NOMO-1 treated with DMSO at 0.1 percent for 48 hours (cell line): ENCODE data around the gene HNRNPK.
A peak's percentile ranks its signal among the peaks of the same experiment; 100 is the strongest.
"Not testable (repeated sequence)": the region's sequence is repeated elsewhere in the genome, so short reads cannot be mapped to it uniquely, and the experiment has no call there.

ENCODE experiments used
- DNase-seq: peaks from one replicate; lab custom pipeline; 2025; ENCODE audit not compliant: unreplicated experiment; lab: John Stamatoyannopoulos, UW

Gene HNRNPK

DNA sequence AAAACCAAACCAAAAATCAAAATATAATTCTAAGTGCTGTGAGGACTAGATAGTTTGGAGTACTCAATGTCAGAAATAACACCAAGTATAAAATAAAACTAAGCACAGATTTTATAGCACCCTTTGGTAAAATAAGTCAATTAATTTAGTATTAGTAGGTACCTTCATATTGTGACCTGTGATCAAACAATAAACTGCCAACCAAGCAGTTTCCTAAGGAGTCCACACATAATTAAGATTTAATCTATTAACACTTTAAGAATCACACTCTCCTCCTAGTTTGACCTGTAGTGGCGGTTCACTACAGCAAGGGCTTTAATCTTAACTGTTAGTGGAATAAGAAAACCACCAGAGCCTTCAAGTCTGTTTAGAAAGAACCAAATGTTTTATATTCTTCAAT lies 2.8 kb downstream of the HNRNPK start:
- no peak for DNase-seq

DNA sequence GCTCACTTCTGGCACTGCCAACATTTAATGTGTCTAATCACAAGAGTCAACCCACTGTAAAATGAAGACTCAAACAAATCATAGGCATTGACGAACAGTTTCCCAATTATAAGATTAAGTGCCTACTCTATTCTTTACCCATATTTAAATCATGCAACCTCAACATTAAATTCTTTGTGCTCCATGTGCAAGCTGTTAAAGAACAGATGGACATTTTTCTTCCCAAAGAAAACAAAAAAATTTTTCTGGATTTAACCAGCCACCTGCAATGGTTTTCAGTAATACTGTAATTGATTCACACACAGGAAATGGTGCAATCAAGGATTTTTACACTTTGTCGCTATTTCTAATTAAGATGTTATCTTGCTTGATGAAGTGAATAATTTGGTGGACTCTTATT lies 3.6 kb downstream of the HNRNPK start:
- DNase-seq, result no peak

DNA sequence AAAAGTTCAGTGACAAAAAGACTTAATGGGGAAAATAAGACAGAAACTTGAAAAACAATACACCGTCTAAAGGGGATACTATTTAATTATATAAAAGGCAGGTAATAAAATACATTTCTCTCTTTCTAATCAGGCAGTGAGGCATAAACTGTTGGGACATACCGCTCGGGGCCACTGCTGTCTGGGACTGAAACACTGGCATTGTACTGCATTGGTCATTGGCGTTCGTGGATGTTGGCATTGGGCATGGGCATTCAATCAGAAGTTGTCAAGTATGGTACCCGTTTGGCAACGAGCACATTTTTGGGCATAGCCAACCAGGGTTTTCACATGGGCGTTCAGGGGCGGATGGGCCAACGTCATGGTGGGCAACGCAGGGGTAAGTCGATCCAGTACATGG lies 4.7 kb downstream of the HNRNPK start:
- DNase-seq, result no peak

DNA sequence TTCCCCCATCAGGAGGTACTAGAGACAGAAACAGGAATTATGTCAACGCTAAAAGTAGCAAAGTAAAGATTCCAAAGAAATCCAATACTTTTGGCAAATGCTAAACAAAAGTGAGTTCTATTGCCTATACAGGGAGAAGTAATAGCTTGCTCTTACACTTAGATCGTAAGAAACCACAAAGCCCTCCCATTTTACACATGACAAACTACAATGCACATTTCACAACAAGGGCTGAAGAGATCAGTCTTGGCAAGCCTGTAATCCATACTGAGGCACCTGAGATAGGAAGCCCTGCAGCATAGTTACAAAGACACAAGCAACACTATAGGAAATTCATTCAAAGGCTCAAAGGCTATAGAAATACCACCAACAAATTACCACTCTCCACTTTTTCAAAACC lies 7.7 kb downstream of the HNRNPK start:
- DNase-seq, result no peak

DNA sequence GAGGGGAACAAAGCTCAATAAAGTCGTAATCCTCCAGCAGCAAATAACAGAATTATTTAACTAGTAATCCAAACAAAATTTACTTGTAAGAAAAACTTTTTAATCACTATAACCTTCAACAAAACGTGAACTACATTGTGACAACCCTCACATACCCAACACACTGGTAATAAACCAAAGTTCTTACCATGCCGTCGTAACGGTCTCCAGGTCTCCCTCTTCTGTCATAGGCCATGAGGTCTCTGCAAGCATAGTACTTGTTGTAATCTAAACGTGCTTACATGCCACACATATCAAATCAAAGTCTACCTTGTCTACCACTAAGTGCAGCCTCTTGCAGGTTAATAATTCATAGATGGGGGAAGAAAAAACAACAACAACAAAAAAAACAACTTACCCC lies 8.5 kb downstream of the HNRNPK start:
- no peak for DNase-seq

DNA sequence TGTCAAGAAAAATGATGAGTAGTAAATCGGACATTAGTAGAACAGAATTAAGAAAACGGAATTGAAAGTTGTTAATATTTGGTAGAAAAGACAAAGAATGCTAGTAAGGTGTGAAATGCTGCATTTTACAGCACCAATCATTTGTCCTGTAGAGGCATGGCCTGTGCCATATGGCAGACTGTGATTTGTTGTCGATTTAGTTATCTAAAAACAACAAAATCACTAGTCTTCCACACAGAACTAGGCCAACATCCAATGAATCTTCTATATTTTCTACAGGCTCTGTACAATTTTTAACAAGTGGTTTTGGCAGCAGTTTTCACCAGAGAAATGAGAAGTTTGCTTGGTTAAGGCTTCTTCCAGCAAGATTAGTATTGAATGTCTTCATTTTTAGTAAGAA lies 10.4 kb downstream of the HNRNPK start:
- no peak for DNase-seq

DNA sequence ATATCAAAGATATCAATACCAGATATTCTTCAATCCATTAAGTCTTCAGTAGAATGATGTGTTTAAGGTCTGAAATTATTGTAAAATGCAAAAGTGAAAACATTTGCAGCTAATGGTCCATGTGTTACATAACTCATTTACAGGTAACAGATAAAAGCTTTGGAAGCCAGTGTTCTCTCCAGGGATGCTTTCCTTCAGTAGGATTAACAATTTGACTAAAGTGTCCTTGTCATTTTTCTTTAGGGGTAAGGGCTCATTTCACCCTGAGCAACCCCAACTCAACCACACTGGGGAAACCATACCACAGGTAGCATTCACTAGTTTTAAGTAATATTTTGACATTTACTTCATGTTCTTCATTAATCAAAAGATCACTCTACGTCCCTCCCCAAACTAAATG lies 12.9 kb downstream of the HNRNPK start:
- no peak for DNase-seq

DNA sequence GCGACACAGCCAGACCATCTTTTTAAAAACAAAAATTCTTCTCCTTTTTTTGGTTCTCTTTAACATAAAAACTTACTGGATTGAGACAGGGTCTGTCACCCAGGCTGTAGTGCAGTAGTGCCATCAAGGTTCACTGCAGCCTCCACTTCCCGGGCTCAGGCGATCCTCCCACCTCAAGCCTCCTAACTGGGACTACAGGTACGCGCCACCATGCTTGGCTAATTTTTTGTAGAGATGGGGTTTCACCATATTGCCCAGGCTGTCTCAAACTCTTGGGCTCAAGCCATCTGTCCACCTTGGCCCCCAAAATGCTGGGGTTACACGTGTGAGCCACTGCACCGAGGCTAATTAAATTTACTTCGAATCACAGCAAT lies 13.8 kb downstream of the HNRNPK start:
- DNase-seq, result no peak

DNA sequence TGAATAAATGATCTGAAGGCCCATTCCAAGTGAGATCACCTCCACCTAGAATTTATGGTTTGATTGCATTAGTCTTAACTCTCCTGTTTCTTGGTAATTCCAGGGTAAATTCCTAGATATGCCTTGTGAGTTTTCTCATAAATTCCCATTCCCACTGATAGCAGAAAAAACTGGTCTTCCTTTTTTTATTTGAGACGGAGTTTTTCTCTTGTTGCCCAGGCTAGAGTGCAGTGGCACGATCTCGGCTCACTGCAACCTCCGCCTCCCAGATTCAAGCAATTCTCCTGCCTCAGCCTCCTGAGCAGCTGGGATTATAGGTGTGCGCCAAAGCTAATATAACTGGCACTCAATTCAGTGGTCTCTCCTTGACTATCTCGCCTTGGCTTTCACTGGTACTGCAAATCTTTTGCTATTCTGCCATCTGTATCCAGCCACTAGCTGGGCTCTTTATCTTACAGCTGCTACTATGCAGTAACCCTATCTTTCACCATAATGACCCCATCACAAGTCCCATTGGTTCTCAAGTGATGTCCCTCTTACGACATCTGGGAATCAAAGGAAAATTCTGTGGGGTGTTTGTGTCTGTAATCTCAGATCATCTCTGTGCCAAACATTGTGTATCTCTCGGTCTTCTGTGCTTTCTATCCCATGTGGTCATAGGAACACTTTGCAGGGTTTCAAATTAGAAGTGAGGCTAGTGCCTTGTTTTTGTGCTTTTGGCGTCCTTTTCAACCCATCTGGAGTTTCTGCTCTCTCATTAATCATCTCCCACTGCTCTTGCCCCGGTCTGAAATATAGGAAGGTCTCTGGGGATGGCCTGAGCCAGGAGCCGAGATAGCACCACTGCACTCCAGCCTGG lies 14.4 kb downstream of the HNRNPK start:
- no peak for DNase-seq

DNA sequence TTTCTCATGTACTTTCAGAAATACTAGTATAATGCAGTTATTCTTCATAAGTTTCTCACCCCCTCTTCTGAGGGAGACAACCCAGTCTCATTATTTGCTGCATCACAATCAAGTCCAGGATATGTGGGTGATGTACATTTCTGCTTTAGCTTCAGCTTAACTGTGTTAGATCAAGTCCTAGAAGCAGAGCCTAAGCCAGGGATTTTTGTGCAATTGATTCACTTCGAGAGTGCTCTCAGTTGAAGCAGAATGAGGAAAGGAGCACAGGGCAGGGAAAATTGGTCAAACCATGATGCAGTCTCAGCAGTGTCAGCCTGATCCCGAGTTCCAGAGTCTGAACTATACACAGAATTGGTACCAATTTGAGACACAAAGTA lies 15.1 kb downstream of the HNRNPK start:
- DNase-seq, result no peak

DNA sequence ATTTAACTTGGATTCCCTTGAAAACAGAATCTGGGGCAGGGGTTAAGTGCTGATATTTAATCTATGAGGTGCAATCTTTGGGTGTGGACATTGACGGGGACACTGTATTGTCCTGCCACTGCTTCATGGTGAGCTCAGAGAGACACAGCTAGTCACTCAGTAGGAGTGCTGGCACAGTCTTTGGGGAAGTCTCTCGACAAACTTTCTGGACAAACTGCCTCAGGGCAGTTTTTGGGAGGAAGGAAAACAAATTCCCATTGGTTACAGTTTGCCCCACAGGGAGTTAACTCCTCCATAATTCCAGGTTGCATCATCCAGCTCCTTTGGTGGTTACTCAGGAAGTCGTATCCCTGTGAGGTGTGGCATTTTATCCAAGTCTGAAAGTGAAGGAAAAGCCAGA lies 17.9 kb downstream of the HNRNPK start:
- DNase-seq, result no peak

DNA sequence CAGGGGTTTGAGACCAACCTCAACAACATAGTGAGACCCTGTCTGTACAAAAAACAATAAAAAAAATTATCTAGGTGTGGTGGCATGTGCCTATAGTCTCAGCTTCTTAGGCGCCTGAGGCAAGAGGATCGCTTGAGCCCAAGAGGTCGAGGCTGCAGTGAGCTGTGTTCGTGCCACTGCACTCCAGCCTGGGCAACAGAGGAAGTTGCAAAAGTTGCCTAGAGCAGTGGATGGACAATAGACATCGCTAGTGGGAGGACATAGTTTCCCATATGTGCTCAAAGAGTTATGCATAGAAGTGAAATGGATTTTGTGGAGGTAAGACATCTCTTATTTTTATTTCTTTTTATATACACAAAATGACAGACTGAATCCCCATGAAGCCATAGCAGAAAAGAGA lies 19.0 kb downstream of the HNRNPK start:
- no peak for DNase-seq

DNA sequence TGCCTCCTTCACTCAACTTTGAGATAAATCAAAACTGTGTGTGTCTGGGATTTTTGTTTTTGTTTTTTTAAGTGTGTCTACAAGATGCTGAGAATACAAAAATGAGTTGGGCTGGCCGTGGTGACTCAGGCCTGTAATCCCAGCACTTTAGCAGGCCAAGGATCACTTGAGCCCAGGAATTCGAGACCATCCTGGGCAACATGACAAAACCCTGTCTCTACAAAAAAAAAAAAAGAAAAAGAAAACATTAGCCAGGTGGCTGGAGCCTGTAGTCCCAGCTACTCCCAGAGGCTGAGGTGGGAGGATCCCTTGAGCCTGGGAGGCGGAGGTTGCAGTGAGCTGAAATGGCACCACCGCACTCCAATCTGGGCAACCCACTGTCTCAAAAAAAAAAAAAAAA lies 21.0 kb downstream of the HNRNPK start:
- no peak for DNase-seq

DNA sequence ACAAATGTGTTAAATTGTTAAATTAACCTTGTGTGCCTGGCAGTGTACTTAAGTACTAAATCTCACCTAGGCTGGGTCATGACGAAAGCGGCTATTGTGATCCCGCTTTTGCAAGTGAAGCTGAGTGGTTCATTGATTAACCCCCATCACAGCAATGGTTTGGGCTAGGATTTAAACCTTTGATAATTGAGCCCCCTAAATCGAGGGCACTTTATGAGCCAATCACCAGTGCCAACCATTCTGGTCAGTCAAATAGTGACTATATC lies 22.8 kb downstream of the HNRNPK start:
- no peak for DNase-seq

DNA sequence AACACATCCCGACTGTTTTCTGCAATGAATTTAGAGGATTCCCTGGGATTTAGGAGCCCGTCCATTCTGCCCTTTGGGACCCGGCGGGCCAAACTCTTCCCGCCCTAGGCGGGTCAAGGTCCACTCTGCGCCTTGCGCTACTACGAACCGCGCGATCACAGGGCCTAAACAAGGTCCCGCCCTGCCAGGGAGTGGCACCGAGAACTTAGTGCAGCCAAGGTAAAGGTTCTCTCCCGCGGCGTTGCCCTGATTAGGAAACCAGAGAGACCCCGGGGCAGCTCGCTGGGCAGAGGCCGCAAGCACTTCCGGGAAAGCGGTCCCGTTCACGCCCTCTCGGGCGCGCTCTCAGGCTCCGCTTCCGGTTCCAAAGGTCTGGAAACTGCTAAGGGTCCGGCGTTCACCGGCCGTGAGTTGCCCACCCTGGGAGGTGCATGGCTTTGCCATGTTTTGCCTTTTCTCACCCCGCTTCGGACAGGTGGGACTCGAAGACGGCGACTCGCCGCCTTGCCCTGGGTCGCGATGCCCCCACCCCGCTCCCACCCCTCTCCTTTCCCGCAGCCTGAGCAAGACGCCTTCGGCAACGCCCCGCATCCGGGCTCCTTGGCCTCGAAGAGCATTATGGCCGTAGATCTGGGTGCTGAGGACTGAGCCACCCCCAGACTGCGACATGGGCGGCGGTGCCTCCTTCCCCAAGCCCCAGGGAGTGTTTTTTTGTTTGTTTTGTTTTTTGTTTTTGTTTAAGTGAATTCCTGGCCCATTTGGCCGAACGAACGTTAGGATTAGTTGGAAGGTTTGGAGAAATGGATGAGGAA lies 23.4 kb downstream of the HNRNPK start:
- DNase-seq, result peak; percentile 45

DNA sequence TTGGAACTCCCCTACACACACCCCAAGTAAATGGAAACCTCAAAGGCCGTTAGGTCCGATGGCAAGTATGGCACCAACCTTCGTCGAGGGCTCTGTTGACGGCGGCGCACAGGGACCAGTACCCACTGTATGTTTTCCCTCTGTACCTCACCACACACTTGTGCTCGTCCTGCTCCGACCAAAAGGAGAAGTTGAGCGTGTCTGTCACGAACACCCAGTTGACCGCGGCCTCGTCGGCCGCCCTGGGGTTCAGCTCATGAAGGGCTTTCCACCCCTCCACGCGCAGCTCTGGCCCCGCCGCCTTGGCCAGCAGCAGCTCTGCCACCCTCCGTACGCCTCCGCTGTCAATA lies 24.0 kb downstream of the HNRNPK start:
- peak; percentile 61 for DNase-seq

DNA sequence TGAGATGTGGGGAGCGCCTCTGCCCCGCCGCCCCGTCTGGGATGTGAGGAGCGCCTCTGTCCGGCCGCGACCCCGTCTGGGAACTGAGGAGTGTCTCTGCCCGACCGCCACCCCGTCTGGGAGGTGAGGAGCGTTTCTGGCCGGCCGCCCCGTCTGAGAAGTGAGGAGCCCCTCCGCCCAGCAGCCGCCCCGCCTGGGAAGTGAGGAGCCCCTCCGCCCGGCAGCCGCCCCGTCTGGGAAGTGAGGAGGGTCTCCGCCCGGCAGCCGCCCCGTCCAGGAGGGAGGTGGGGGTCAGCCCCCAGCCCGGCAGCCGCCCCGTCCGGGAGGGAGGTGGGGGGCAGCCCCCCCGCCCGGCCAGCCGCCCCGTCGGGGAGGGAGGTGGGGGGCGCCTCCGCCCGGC lies 31.9 kb downstream of the HNRNPK start:
- not testable (repeated sequence) for DNase-seq

DNA sequence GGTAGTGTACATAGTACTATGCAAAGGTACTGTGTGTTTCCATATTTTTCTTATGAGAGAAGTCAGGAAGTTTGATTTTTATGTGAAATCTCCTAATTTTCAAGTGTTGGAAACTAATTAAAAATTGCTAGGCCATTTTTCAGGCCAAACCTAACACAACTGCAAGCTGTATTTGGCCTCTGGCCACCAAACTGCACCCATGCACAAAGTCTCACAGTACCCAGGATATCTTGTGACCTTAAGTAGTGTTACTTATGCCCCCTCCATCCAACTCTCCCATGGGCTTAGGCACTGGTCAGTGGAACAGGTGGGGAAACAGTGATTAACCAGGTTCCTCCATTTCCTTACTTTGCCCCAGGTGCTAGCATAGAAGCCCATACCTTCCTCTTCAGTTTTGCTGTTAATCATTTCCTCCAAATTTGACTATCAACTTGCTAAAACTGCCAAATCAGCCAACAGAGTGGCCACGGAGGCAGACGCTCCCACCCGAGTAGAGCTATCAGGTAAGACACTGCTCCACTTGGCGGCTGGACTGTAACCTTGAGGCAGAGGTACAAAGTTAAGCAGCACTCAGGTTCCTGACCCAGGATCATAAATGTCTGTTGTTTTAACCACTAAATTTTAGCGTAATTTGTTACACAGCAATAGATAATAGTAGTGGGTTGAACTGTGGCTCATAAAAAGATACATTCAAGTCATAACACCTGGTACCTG lies 39.3 kb downstream of the HNRNPK start:
- no peak for DNase-seq

DNA sequence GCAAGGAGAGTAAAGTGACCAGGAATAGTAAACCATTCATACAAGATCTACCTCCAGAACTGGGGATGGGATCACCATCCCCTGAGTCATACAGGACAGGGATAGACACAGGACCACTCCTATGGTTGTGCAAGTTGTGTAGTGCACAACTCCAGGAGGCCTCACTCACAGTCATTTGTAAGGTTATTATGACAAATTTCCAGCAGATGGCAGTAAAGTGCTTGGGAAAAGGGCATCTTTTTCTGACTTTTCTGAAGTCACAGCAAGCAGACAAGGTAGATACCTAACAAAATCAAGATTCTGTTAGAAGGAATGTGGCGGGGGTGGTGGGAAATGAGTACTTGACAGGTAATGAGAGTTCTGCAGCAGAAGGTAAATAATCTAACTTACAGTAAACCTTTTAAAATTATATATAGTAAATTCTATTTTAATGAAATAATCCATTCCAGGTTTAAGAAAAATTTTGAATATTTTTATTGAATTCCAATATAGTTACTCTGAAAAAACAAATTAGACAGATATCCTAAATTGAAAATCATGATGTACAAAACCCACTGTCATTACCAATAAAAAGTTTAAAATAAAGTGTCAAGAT lies 42.1 kb downstream of the HNRNPK start:
- DNase-seq, result peak; percentile 31

DNA sequence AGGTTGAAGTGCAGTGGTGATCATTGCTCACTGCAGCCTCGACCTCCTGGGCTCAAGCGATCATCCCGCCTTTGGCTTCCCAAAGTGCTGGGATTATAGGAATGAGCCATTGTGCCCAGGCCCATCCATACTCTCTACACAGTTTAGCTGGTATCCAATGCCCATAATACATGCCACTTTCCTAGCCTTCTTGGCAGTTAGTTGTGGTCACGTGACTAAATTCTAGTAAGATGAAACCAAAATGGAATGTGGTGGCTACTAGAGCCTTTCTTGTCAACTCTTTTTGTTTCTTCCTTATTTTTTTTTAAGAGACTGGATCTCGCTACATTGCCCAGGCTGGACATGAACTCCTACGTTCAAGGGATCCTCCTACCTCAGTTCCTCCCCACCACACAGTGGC lies 43.5 kb downstream of the HNRNPK start:
- no peak for DNase-seq

DNA sequence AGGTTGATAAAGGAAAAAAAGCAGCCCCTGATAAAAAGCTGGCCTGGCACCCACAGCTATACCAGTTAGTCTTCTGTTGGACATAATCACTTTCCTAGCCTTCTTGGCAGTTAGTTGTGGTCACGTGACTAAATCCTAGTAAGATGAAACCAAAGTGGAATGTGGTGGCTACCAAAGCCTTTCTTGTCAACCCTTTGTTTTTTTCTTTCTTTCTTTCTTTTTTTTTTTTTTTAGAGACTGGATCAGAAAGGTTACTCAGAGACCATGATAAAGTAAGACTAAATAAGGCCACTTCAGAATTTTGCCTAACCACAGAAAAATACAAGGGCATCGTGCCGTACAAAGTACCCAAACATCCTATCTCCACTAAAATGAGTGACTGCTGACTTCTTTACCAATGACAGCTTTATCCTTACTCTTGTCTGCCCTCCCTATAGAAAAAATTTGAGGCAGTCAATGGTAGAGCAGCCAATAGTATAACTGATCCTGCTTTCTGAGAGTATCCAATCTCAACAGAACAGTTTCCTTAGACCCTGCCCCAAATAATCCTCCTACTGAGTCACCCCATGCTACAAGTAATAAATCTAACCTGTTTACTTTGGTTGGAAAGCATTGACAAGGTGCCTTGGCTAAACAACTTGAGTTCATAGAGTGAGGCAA lies 44.6 kb downstream of the HNRNPK start:
- no peak for DNase-seq
